GM19438 (cell line): Measurements from ENCODE around the gene SUV39H1.

Experiments
- ATAC-seq: cut with Tn5 transposase; IDR thresholded peaks from one replicate; pipeline ENCODE4 v1.9.1; 2021; ENCODE audit warnings: low read depth; ENCODE audit not compliant: unreplicated experiment

The SUV39H1 gene

GRCh38 chrX:48711162-48711928, 14.8 kb downstream of the SUV39H1 start:
- no peak for ATAC-seq

GRCh38 chrX:48711929-48712505, 15.5 kb downstream of the SUV39H1 start:
- ATAC-seq: no peak

GRCh38 chrX:48713847-48714246, 17.3 kb downstream of the SUV39H1 start:
- no peak for ATAC-seq

- no peak for ATAC-seq
These were observed 18.0 kb downstream of the SUV39H1 start for GRCh38 chrX:48714573-48714972.

GRCh38 chrX:48715072-48715471, 18.5 kb downstream of the SUV39H1 start:
- no peak for ATAC-seq

GRCh38 chrX:48715876-48716502, 19.5 kb downstream of the SUV39H1 start:
- no peak for ATAC-seq

- ATAC-seq: no peak
These were observed 23.4 kb downstream of the SUV39H1 start for GRCh38 chrX:48719958-48720357.

GRCh38 chrX:48720577-48721250, 24.2 kb downstream of the SUV39H1 start:
- no peak for ATAC-seq

- no peak for ATAC-seq
These were observed 25.4 kb downstream of the SUV39H1 start for GRCh38 chrX:48721916-48722315.

GRCh38 chrX:48726596-48726995, 30.1 kb downstream of the SUV39H1 start:
- ATAC-seq: no peak

GRCh38 chrX:48728653-48729052, 32.1 kb downstream of the SUV39H1 start:
- no peak for ATAC-seq

GRCh38 chrX:48736303-48736702, 39.8 kb downstream of the SUV39H1 start:
- ATAC-seq: no peak

GRCh38 chrX:48736878-48737212, 40.3 kb downstream of the SUV39H1 start:
- no peak for ATAC-seq

- peak; percentile 93 for ATAC-seq
These were observed 40.8 kb downstream of the SUV39H1 start for GRCh38 chrX:48737213-48737938.

GRCh38 chrX:48737940-48738339, 41.4 kb downstream of the SUV39H1 start:
- no peak for ATAC-seq

- no peak for ATAC-seq
These were observed 45.3 kb downstream of the SUV39H1 start for GRCh38 chrX:48741834-48742233.

GRCh38 chrX:48745222-48745621, 48.7 kb downstream of the SUV39H1 start:
- ATAC-seq: no peak

- no peak for ATAC-seq
These were observed 51.0 kb downstream of the SUV39H1 start for GRCh38 chrX:48747415-48748016.

- no peak for ATAC-seq
These were observed 52.6 kb downstream of the SUV39H1 start for GRCh38 chrX:48749182-48749581.

- ATAC-seq: no peak
These were observed 54.8 kb downstream of the SUV39H1 start for GRCh38 chrX:48751343-48751742.
